NCI-H2029 treated with DMSO at 0.1 percent for 48 hours (cell line): ENCODE results near the gene EBLN1.
"Not testable (repeated sequence)": the region's sequence is repeated elsewhere in the genome, so short reads cannot be mapped to it uniquely, and the experiment has no call there.

ENCODE experiments used
- DNase-seq: peaks from one replicate; lab custom pipeline; 2025; lab: John Stamatoyannopoulos, UW

Gene EBLN1

GRCh38 chr10:22228167-22228938, 10.5 kb upstream of the EBLN1 start:
- no peak for DNase-seq

GRCh38 chr10:22226599-22226998, 8.8 kb upstream of the EBLN1 start:
- DNase-seq = no peak

- no peak for DNase-seq
These were observed 4.7 kb upstream of the EBLN1 start for GRCh38 chr10:22222236-22223190.

- DNase-seq = no peak
These were observed 1.5 kb upstream of the EBLN1 start for GRCh38 chr10:22219308-22219707.

- DNase-seq = no peak
These were observed 633 bp upstream of the EBLN1 start for GRCh38 chr10:22218448-22218847.

GRCh38 chr10:22217084-22217483, 731 bp downstream of the EBLN1 start:
- DNase-seq = not testable (repeated sequence)

GRCh38 chr10:22210267-22210666, 7.5 kb downstream of the EBLN1 start:
- DNase-seq = no peak

GRCh38 chr10:22193945-22194344, 23.9 kb downstream of the EBLN1 start:
- no peak for DNase-seq

GRCh38 chr10:22185586-22185985, 32.2 kb downstream of the EBLN1 start:
- DNase-seq = no peak

- no peak for DNase-seq
These were observed 33.9 kb downstream of the EBLN1 start for GRCh38 chr10:22183771-22184461.

GRCh38 chr10:22180724-22181123, 37.1 kb downstream of the EBLN1 start:
- no peak for DNase-seq

- DNase-seq = no peak
These were observed 43.4 kb downstream of the EBLN1 start for GRCh38 chr10:22174442-22174841.

GRCh38 chr10:22171131-22171530, 46.7 kb downstream of the EBLN1 start:
- no peak for DNase-seq

GRCh38 chr10:22170582-22170981, 47.2 kb downstream of the EBLN1 start:
- no peak for DNase-seq

- no peak for DNase-seq
These were observed 57.8 kb downstream of the EBLN1 start for GRCh38 chr10:22159979-22160378.

GRCh38 chr10:22159180-22159579, 58.6 kb downstream of the EBLN1 start:
- DNase-seq = no peak
